MM.1S (cell line): ENCODE data around the gene FGGY.

Source experiments
- DNase-seq: peaks from one replicate; pipeline ENCODE4 v3.0.0-alpha.2; 2015
- H2AFZ ChIP-seq: fragments of 300-600 bp; sonication (generic); 2 replicates; pipeline ENCODE4 v1.6.0; 2016; ENCODE audit warnings: antibody characterized with exemption, low read length
- H3F3A ChIP-seq: fragments of 300-600 bp; sonication (generic); 2 replicates; pipeline ENCODE4 v1.6.1; 2016; ENCODE audit warnings: mild to moderate bottlenecking, antibody characterized with exemption, low read length, moderate library complexity, mixed read lengths; ENCODE audit not compliant: insufficient read depth
- H3K27ac ChIP-seq: fragments of 300-600 bp; sonication (generic); 2 replicates; pipeline ENCODE4 v1.5.1; 2016; ENCODE audit warnings: mild to moderate bottlenecking, low read length
- H3K27me3 ChIP-seq: fragments of 300-600 bp; sonication (generic); replicated peaks from 2 replicates; pipeline ENCODE4 v1.6.0; 2016; ENCODE audit warnings: low read length; ENCODE audit not compliant: insufficient read depth
- H3K36me3 ChIP-seq: fragments of 300-600 bp; sonication (generic); replicated peaks from 2 replicates; pipeline ENCODE4 v1.6.1; 2016; ENCODE audit warnings: mild to moderate bottlenecking, low read length, mixed read lengths; ENCODE audit not compliant: insufficient read depth
- H3K4me1 ChIP-seq: fragments of 300-600 bp; sonication (generic); 2 replicates; pipeline ENCODE4 v1.6.1; 2016; ENCODE audit warnings: low read length, mixed read lengths
- H3K4me2 ChIP-seq: fragments of 300-600 bp; sonication (generic); 2 replicates; pipeline ENCODE4 v1.6.0; 2016; ENCODE audit warnings: low read depth, low read length
- H3K4me3 ChIP-seq: fragments of 300-600 bp; sonication (generic); 2 replicates; pipeline ENCODE4 v1.5.1; 2016; ENCODE audit warnings: low read length, mixed read lengths
- H3K79me2 ChIP-seq: fragments of 300-600 bp; sonication (generic); 2 replicates; pipeline ENCODE4 v1.6.1; 2016; ENCODE audit warnings: mixed run types, low read length, mixed read lengths
- H3K9ac ChIP-seq: fragments of 300-600 bp; sonication (generic); 2 replicates; pipeline ENCODE4 v1.6.1; 2016; ENCODE audit warnings: low read length, mixed read lengths
- H3K9me2 ChIP-seq: fragments of 300-600 bp; sonication (generic); replicated peaks from 2 replicates; pipeline ENCODE4 v1.6.1; 2016; ENCODE audit warnings: mild to moderate bottlenecking, low read length, mixed read lengths; ENCODE audit not compliant: insufficient read depth
- H3K9me3 ChIP-seq: fragments of 300-600 bp; sonication (generic); replicated peaks from 2 replicates; pipeline ENCODE4 v1.6.1; 2016; ENCODE audit warnings: mild to moderate bottlenecking, low read length, mixed read lengths; ENCODE audit not compliant: insufficient read depth
- H4K20me1 ChIP-seq: fragments of 300-600 bp; sonication (generic); 2 replicates; pipeline ENCODE4 v1.6.1; 2016; ENCODE audit warnings: mild to moderate bottlenecking, low read length, moderate library complexity, mixed read lengths; ENCODE audit not compliant: insufficient read depth
- EZH2 ChIP-seq: fragments of 300-600 bp; sonication (generic); optimal IDR thresholded peaks from 2 replicates; pipeline ENCODE3; 2017; ENCODE audit warnings: low read depth, mild to moderate bottlenecking, antibody characterized with exemption, low read length, mixed read lengths
- EZH2phosphoT487 ChIP-seq: fragments of 300-600 bp; sonication (generic); IDR thresholded peaks from 2 replicates; pipeline ENCODE4 v1.6.1; 2018; ENCODE audit warnings: antibody characterized with exemption, low read length
- TF ChIP-seq, protein P1 (sequence below): fragments of 300-600 bp; sonication (generic); IDR thresholded peaks from 2 replicates; pipeline ENCODE4 v1.5.1; 2016; ENCODE audit warnings: antibody characterized with exemption, low read length, mixed read lengths

Gene FGGY

DNA sequence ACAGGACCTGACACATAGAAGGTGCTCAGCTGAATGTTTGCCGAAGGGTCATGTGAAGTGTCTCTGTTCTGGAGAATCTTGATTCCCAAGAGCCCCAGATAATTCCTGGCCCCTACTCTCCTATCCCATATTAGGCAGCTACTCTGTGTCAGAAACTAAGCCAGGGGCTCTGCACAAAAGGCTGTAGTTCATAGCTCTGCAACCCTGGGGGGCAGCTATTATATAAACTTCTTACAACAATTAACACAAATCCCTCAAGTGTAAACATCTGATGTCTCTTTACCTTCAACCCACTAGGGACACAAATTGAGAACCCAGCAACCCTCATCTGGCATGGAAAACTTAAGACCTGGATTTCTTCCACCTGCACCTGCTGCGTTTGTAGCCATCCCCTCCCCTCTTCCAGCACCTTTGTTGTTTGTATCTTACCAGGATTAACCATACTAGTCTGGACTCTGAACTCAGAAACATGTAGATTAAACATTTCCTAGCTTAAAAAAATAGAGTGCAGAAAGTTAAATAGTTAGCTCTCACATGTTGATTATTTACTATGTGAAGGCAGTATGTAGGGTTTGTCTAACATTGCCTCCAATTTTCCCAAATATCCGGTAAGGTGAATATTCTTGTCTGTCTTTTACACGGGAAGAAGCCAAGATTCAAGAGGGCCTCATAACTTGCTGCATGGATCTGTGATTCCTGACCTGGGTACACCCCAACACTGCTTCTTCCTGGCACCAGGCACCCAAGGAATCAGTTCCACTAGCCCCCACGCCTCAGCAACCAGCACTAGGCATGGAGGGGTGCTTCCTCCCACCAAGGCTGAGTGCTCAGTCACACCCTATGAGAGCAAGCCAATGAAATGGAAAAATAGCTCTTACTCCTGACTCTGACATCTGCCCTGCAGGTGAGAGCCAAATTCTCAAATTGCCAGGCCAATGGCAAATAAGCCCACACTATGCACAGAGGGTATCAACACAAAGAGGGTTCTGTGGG, 297.2 kb downstream of the FGGY start:
- no peaks in the 10 kb centered on the region for H3K9me2 ChIP-seq
- no peaks in the 10 kb centered on the region for H4K20me1 ChIP-seq
- no peak for DNase-seq
- no peak overlapping the region for H2AFZ ChIP-seq
- no peaks in the 10 kb centered on the region for H3K9me3 ChIP-seq
- no peak overlapping the region for H3K27ac ChIP-seq
- no peak overlapping the region for H3K9ac ChIP-seq
- no peak overlapping the region for H3K4me2 ChIP-seq
- H3K27me3 ChIP-seq: no peaks in the 10 kb centered on the region
- H3K79me2 ChIP-seq: no peaks in the 10 kb centered on the region
- H3K36me3 ChIP-seq: no peaks in the 10 kb centered on the region
- H3K4me3 ChIP-seq: no peak overlapping the region
- no peaks in the 10 kb centered on the region for H3K4me1 ChIP-seq
- TF ChIP-seq EZH2: no peak
- TF ChIP-seq, protein P1, sequence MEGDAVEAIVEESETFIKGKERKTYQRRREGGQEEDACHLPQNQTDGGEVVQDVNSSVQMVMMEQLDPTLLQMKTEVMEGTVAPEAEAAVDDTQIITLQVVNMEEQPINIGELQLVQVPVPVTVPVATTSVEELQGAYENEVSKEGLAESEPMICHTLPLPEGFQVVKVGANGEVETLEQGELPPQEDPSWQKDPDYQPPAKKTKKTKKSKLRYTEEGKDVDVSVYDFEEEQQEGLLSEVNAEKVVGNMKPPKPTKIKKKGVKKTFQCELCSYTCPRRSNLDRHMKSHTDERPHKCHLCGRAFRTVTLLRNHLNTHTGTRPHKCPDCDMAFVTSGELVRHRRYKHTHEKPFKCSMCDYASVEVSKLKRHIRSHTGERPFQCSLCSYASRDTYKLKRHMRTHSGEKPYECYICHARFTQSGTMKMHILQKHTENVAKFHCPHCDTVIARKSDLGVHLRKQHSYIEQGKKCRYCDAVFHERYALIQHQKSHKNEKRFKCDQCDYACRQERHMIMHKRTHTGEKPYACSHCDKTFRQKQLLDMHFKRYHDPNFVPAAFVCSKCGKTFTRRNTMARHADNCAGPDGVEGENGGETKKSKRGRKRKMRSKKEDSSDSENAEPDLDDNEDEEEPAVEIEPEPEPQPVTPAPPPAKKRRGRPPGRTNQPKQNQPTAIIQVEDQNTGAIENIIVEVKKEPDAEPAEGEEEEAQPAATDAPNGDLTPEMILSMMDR: no peak
- TF ChIP-seq EZH2phosphoT487: no peak
- no peaks in the 10 kb centered on the region for H3F3A ChIP-seq

DNA sequence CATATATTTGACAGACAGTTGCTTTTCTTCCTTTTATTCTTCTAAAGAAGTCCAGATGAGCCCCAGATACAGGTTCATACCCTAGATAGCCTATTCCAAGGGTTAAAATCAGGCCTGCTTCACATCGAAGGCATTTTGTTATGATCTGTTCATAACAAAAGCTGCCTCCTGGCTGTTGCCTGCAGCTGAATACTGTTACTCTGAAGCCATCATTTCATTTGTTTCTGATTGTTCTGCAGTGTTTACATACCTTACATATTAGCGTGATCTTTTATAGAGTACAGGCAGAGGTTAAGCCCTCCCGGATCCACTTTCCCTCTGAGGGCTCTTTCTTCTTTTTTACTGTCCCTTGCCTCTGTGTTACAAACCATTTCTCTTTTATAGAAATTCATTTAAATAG, 298.9 kb downstream of the FGGY start:
- DNase-seq: no peak
- H3K27ac ChIP-seq: no peak overlapping the region
- H3K79me2 ChIP-seq: no peaks in the 10 kb centered on the region
- H3K4me2 ChIP-seq: no peak overlapping the region
- no peaks in the 10 kb centered on the region for H3K4me1 ChIP-seq
- H3K4me3 ChIP-seq: no peak overlapping the region
- H3K9ac ChIP-seq: no peak overlapping the region
- no peaks in the 10 kb centered on the region for H3F3A ChIP-seq
- no peaks in the 10 kb centered on the region for H4K20me1 ChIP-seq
- H3K36me3 ChIP-seq: no peaks in the 10 kb centered on the region
- H2AFZ ChIP-seq: no peak overlapping the region
- no peaks in the 10 kb centered on the region for H3K27me3 ChIP-seq
- TF ChIP-seq EZH2 (no peak), EZH2phosphoT487 (no peak)
- TF ChIP-seq, protein P1: no peak
- no peaks in the 10 kb centered on the region for H3K9me3 ChIP-seq
- no peaks in the 10 kb centered on the region for H3K9me2 ChIP-seq

GRCh38 chr1:59596432-59596831, 299.5 kb downstream of the FGGY start:
- no peak for DNase-seq
- no peaks in the 10 kb centered on the region for H3K9me2 ChIP-seq
- no peak overlapping the region for H2AFZ ChIP-seq
- H4K20me1 ChIP-seq: no peaks in the 10 kb centered on the region
- TF ChIP-seq EZH2 (no peak), EZH2phosphoT487 (no peak)
- TF ChIP-seq, protein P1: no peak
- no peaks in the 10 kb centered on the region for H3K27me3 ChIP-seq
- H3K4me1 ChIP-seq: no peaks in the 10 kb centered on the region
- no peaks in the 10 kb centered on the region for H3K36me3 ChIP-seq
- H3K9ac ChIP-seq: no peak overlapping the region
- H3K27ac ChIP-seq: no peak overlapping the region
- H3K79me2 ChIP-seq: no peaks in the 10 kb centered on the region
- H3K4me2 ChIP-seq: no peak overlapping the region
- H3F3A ChIP-seq: no peaks in the 10 kb centered on the region
- H3K9me3 ChIP-seq: no peaks in the 10 kb centered on the region
- H3K4me3 ChIP-seq: no peak overlapping the region
